GM23338 (cell line): ENCODE measurements around the gene DSG1. TPM values are rescaled to one million over a fixed set of nuclear protein-coding genes. Genes with fewer than 3 reads are reported as not detected.

Experiments
- ATAC-seq: fragments of 200-7000 bp; cut with Tn5 transposase; 3 replicates; pipeline ENCODE4 v1.9.1; 2020
- DNase-seq: peaks from one replicate; pipeline ENCODE4 v3.0.0-alpha.2; 2015; ENCODE audit warnings: low spot score
- H2AFZ ChIP-seq: fragments of 200-600 bp; sonication (generic); 2 replicates; pipeline ENCODE4 v1.8.0; 2016; ENCODE audit warnings: antibody characterized with exemption, mild to moderate bottlenecking, moderate library complexity
- H3F3A ChIP-seq: fragments of 200-600 bp; sonication (generic); replicated peaks from 2 replicates; pipeline ENCODE4 v1.8.0; 2017; ENCODE audit warnings: antibody characterized with exemption, mixed run types, low read depth
- H3K27ac ChIP-seq: fragments of 200-600 bp; sonication (generic); 2 replicates; pipeline ENCODE4 v1.6.1; 2016; ENCODE audit warnings: low read depth
- H3K27me3 ChIP-seq: fragments of 200-600 bp; sonication (generic); 2 replicates; pipeline ENCODE4 v1.8.0; 2016; ENCODE audit warnings: mild to moderate bottlenecking, mixed run types, moderate library complexity; ENCODE audit not compliant: insufficient read depth
- H3K36me3 ChIP-seq: fragments of 200-600 bp; sonication (generic); 2 replicates; pipeline ENCODE4 v1.8.0; 2016; ENCODE audit warnings: mild to moderate bottlenecking; ENCODE audit not compliant: insufficient read depth
- H3K4me1 ChIP-seq: fragments of 200-600 bp; sonication (generic); 2 replicates; pipeline ENCODE4 v1.8.0; 2016; ENCODE audit warnings: mild to moderate bottlenecking, moderate library complexity; ENCODE audit not compliant: insufficient read depth
- H3K4me2 ChIP-seq: fragments of 200-600 bp; sonication (generic); 2 replicates; pipeline ENCODE4 v1.7.1; 2017; ENCODE audit warnings: mixed run types
- H3K4me3 ChIP-seq: fragments of 200-600 bp; sonication (generic); 2 replicates; pipeline ENCODE4 v1.6.1; 2016; ENCODE audit warnings: mixed run types
- H3K79me2 ChIP-seq: fragments of 200-600 bp; sonication (generic); replicated peaks from 2 replicates; pipeline ENCODE4 v1.8.0; 2017; ENCODE audit warnings: mild to moderate bottlenecking; ENCODE audit not compliant: insufficient read depth
- H3K9me2 ChIP-seq: fragments of 200-600 bp; sonication (generic); 2 replicates; pipeline ENCODE4 v1.8.0; 2017; ENCODE audit not compliant: insufficient read depth
- H4K20me1 ChIP-seq: fragments of 200-600 bp; sonication (generic); replicated peaks from 2 replicates; pipeline ENCODE4 v1.8.0; 2017; ENCODE audit warnings: mild to moderate bottlenecking; ENCODE audit not compliant: insufficient read depth
- H3K27ac Mint-ChIP-seq: 2 replicates; pipeline ENCODE4 v1.8.0; 2020; ENCODE audit warnings: inconsistent platforms, mild to moderate bottlenecking, moderate library complexity, mixed read lengths
- H3K27me3 Mint-ChIP-seq: 3 replicates; pipeline ENCODE4 v1.8.0; 2022; ENCODE audit warnings: low read depth, mild to moderate bottlenecking, moderate library complexity, mixed read lengths, inconsistent platforms; ENCODE audit not compliant: insufficient read depth, poor library complexity
- H3K36me3 Mint-ChIP-seq: 3 replicates; pipeline ENCODE4 v1.8.0; 2021; ENCODE audit warnings: low read depth, mild to moderate bottlenecking, inconsistent platforms, moderate library complexity, mixed read lengths
- H3K4me1 Mint-ChIP-seq: 3 replicates; pipeline ENCODE4 v1.8.0; 2020; ENCODE audit warnings: mild to moderate bottlenecking, inconsistent platforms, mixed read lengths
- H3K4me3 Mint-ChIP-seq: 3 replicates; pipeline ENCODE4 v1.8.0; 2021; ENCODE audit warnings: moderate library complexity, mild to moderate bottlenecking, inconsistent platforms, mixed read lengths
- H3K9me3 Mint-ChIP-seq: 3 replicates; pipeline ENCODE4 v1.8.0; 2020; ENCODE audit warnings: moderate library complexity, mild to moderate bottlenecking, inconsistent platforms, mixed read lengths
- CTCF ChIP-seq, 2 experiments: fragments of 200-600 bp in 1 of 2; sonication (generic) in 1 of 2; conservative IDR thresholded peaks; 2 replicates each; pipeline versions ENCODE4 v1.5.1 to v1.6.1; 2016 to 2017; ENCODE audit warnings: antibody characterized with exemption in 2 of 2, low read depth in 2 of 2, mild to moderate bottlenecking in 2 of 2, moderate library complexity in 1 of 2
- ETS1 ChIP-seq: IDR thresholded peaks from 2 replicates; pipeline ENCODE4 v1.6.1; 2016; ENCODE audit warnings: antibody characterized with exemption
- EZH2 ChIP-seq: fragments of 200-600 bp; sonication (generic); IDR thresholded peaks from one replicate; pipeline ENCODE4 v1.8.0; 2017; ENCODE audit warnings: antibody characterized with exemption, mild to moderate bottlenecking, low read depth; ENCODE audit not compliant: unreplicated experiment
- POLR2AphosphoS5 ChIP-seq: IDR thresholded peaks from 2 replicates; pipeline ENCODE4 v1.6.1; 2016; ENCODE audit warnings: antibody characterized with exemption, low read depth
- polyA plus RNA-seq: library from polyadenylated mRNA; unstranded; fragments of >200 nt; fragmentation: Nextera tagmentation; extraction: Ambion mirVana; gene quantifications from 2 replicates; pipeline ENCODE4 v1.2.1, GENCODE V29; 2016
- total RNA-seq: library from RNA; depleted of rRNA; stranded (reverse); fragments of >200 nt; shearing (Covaris generic); gene quantifications from 2 replicates; pipeline ENCODE4 v1.2.3, GENCODE V29; 2014
- TF ChIP-seq, protein P1 (sequence below): fragments of 250-450 bp; sonication (Bioruptor Pico); IDR thresholded peaks from 2 replicates; pipeline ENCODE4 v1.5.0; 2020; ENCODE audit warnings: mild to moderate bottlenecking, moderate library complexity

Gene DSG1
- total and polyA plus RNA-seq, 2 experiments from 2014 or later, result not detected

DNA sequence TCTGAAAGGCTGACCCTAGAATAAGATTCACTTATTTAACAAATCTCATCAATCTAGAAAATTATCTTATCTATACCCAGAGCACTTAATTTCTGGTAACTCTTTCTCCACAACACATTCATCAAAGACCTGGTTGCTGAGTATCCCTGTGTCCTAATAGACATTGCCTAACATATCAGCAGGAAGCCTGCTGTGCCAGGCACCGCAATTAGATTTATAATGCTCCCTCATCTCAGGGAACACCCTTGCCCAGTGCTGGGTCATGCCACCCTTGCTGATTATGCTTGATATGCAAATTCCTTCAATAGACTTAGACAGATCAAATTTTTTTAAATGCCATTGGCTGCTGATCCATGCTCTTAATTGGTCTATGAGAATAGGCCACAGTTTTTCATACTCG, 3.8 kb downstream of the DSG1 start:
- no peak for TF ChIP-seq CTCF (conservative IDR thresholded peaks at IDR 0.05; ENCODE audit: low read depth in 2 of 2)
- TF ChIP-seq, protein P1, sequence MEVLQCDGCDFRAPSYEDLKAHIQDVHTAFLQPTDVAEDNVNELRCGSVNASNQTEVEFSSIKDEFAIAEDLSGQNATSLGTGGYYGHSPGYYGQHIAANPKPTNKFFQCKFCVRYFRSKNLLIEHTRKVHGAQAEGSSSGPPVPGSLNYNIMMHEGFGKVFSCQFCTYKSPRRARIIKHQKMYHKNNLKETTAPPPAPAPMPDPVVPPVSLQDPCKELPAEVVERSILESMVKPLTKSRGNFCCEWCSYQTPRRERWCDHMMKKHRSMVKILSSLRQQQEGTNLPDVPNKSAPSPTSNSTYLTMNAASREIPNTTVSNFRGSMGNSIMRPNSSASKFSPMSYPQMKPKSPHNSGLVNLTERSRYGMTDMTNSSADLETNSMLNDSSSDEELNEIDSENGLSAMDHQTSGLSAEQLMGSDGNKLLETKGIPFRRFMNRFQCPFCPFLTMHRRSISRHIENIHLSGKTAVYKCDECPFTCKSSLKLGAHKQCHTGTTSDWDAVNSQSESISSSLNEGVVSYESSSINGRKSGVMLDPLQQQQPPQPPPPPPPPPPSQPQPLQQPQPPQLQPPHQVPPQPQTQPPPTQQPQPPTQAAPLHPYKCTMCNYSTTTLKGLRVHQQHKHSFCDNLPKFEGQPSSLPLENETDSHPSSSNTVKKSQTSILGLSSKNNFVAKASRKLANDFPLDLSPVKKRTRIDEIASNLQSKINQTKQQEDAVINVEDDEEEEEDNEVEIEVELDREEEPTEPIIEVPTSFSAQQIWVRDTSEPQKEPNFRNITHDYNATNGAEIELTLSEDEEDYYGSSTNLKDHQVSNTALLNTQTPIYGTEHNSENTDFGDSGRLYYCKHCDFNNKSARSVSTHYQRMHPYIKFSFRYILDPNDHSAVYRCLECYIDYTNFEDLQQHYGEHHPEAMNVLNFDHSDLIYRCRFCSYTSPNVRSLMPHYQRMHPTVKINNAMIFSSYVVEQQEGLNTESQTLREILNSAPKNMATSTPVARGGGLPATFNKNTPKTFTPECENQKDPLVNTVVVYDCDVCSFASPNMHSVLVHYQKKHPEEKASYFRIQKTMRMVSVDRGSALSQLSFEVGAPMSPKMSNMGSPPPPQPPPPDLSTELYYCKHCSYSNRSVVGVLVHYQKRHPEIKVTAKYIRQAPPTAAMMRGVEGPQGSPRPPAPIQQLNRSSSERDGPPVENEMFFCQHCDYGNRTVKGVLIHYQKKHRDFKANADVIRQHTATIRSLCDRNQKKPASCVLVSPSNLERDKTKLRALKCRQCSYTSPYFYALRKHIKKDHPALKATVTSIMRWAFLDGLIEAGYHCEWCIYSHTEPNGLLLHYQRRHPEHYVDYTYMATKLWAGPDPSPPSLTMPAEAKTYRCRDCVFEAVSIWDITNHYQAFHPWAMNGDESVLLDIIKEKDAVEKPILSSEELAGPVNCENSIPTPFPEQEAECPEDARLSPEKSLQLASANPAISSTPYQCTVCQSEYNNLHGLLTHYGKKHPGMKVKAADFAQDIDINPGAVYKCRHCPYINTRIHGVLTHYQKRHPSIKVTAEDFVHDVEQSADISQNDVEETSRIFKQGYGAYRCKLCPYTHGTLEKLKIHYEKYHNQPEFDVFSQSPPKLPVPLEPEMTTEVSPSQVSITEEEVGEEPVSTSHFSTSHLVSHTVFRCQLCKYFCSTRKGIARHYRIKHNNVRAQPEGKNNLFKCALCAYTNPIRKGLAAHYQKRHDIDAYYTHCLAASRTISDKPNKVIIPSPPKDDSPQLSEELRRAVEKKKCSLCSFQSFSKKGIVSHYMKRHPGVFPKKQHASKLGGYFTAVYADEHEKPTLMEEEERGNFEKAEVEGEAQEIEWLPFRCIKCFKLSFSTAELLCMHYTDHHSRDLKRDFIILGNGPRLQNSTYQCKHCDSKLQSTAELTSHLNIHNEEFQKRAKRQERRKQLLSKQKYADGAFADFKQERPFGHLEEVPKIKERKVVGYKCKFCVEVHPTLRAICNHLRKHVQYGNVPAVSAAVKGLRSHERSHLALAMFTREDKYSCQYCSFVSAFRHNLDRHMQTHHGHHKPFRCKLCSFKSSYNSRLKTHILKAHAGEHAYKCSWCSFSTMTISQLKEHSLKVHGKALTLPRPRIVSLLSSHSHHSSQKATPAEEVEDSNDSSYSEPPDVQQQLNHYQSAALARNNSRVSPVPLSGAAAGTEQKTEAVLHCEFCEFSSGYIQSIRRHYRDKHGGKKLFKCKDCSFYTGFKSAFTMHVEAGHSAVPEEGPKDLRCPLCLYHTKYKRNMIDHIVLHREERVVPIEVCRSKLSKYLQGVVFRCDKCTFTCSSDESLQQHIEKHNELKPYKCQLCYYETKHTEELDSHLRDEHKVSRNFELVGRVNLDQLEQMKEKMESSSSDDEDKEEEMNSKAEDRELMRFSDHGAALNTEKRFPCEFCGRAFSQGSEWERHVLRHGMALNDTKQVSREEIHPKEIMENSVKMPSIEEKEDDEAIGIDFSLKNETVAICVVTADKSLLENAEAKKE, result no peak
- no peak for TF ChIP-seq ETS1
- no peak for TF ChIP-seq EZH2
- no peak for TF ChIP-seq POLR2AphosphoS5
- Mint-ChIP-seq H3K36me3 (no peaks in the 10 kb centered on the region), H3K4me3 (no peak overlapping the region), H3K27ac (no peak overlapping the region), H3K27me3 (no peaks in the 10 kb centered on the region), H3K4me1 (peaks cover 11% of the 10 kb centered on the region), H3K9me3 (no peaks in the 10 kb centered on the region)
- Histone ChIP-seq H3K4me3 (no peak overlapping the region), H3K4me1 (peaks cover 3% of the 10 kb centered on the region; the same call in 1 of the 2 replicates), H3K9me2 (no peaks in the 10 kb centered on the region), H3K36me3 (no peaks in the 10 kb centered on the region), H3K27ac (no peak overlapping the region), H3K27me3 (no peaks in the 10 kb centered on the region), H3K4me2 (no peak overlapping the region), H3F3A (no peaks in the 10 kb centered on the region), H3K79me2 (no peaks in the 10 kb centered on the region), H2AFZ (no peak overlapping the region), H4K20me1 (no peaks in the 10 kb centered on the region)
- DNase-seq (no peak), ATAC-seq (no peak)
